Measurements from ENCODE around the gene ING4.

ING4 gene

GRCh38 chr12:6620137-6620884 is 42.6 kb downstream of the ING4 start:
- peak; percentile 62 for DNase-seq (ENCODE audit: low read depth, low spot score)
- TF ChIP-seq CTCF (IDR thresholded peaks at IDR 0.05; ENCODE audit: low read depth, low read length): peak; percentile 53
- H3K4me3 ChIP-seq (ENCODE audit: low read depth, low read length): no peak overlapping the region
- in situ Hi-C loops (cut with HindIII; ENCODE audit: low sequenced_read_pairs): no loop called here

- no peak overlapping the region for H3K4me3 ChIP-seq (ENCODE audit: low read depth, low read length)
- no peak for DNase-seq (ENCODE audit: low read depth, low spot score)
- in situ Hi-C loops (cut with HindIII; ENCODE audit: low sequenced_read_pairs): no loop called here
- no peak for TF ChIP-seq CTCF (IDR thresholded peaks at IDR 0.05; ENCODE audit: low read depth, low read length)
Observed at GRCh38 chr12:6618483-6619225, 44.3 kb downstream of the ING4 start.

GRCh38 chr12:6615802-6616201 is 47.1 kb downstream of the ING4 start:
- TF ChIP-seq CTCF (IDR thresholded peaks at IDR 0.05; ENCODE audit: low read depth, low read length): no peak
- no peak for DNase-seq (ENCODE audit: low read depth, low spot score)
- in situ Hi-C loops (cut with HindIII; ENCODE audit: low sequenced_read_pairs): no loop called here
- H3K4me3 ChIP-seq (ENCODE audit: low read depth, low read length): no peak overlapping the region

- TF ChIP-seq CTCF (IDR thresholded peaks at IDR 0.05; ENCODE audit: low read depth, low read length): peak; percentile 28
- H3K4me3 ChIP-seq (ENCODE audit: low read depth, low read length): no peak overlapping the region
- in situ Hi-C loops (cut with HindIII; ENCODE audit: low sequenced_read_pairs): no loop called here
- DNase-seq (ENCODE audit: low read depth, low spot score): peak; percentile 14
Observed at GRCh38 chr12:6614513-6615172, 48.3 kb downstream of the ING4 start.

- in situ Hi-C loops (cut with HindIII; ENCODE audit: low sequenced_read_pairs): no loop called here
- no peak overlapping the region for H3K4me3 ChIP-seq (ENCODE audit: low read depth, low read length)
- peak; percentile 98 for DNase-seq (ENCODE audit: low read depth, low spot score)
- no peak for TF ChIP-seq CTCF (IDR thresholded peaks at IDR 0.05; ENCODE audit: low read depth, low read length)
Observed at GRCh38 chr12:6613776-6614512, 49.0 kb downstream of the ING4 start.
